PC-9 (cell line): ENCODE measurements around the gene CROCC2.

Experiments used
- CTCF ChIP-seq: fragments of 200-600 bp; sonication (generic); conservative IDR thresholded peaks from 2 replicates; pipeline ENCODE4 v1.6.1; 2017; ENCODE audit warnings: mixed run types, antibody characterized with exemption, mild to moderate bottlenecking, moderate library complexity
- EZH2 ChIP-seq: fragments of 200-600 bp; sonication (generic); IDR thresholded peaks from 2 replicates; pipeline ENCODE4 v1.8.0; 2017; ENCODE audit warnings: antibody characterized with exemption, low read depth

DNA sequence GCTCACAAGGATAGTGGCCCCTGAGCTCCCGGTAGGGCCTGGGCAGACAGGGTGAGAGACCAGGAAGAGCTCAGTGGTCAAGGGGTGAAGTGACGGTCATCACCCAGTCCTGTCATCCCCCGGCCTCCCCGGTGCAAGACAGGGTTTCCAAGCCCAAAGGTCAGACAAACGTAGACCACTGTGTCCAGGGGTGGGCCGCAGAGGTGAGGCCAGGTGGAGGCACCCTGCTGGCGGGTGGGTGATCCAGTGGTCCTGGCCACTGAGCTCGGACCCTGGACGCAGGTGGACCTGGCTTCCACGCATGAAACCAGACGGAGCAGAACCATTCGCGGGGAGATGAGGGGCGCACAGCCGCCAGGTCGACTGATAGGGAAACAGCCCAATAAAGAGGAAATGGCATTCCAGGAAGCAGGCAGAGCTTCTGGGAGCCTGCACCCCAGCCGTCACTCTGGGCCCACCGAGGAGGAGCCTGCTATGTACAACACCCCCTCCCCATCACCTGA, 77.9 kb downstream of the CROCC2 start:
- no peak for TF ChIP-seq CTCF
- TF ChIP-seq EZH2: no peak
